Erythroblast (primary cell): Measurements from ENCODE around the gene MCTS1.
"Not testable (repeated sequence)": the region's sequence is repeated elsewhere in the genome, so short reads cannot be mapped to it uniquely, and the experiment has no call there.

Source experiments
- DNase-seq, 2 experiments: peaks; one replicate each; lab custom pipeline; 2025; lab: John Stamatoyannopoulos, UW
- GATA1 ChIP-seq: IDR thresholded peaks from 2 replicates; pipeline ENCODE4 v1.6.1; 2011; ENCODE audit warnings: low read depth, mild to moderate bottlenecking, control low read depth, low read length, moderate library complexity
- POLR2A ChIP-seq: IDR thresholded peaks from 2 replicates; pipeline ENCODE4 v1.6.1; 2011; ENCODE audit warnings: mild to moderate bottlenecking, low read length

Gene MCTS1, protein sequence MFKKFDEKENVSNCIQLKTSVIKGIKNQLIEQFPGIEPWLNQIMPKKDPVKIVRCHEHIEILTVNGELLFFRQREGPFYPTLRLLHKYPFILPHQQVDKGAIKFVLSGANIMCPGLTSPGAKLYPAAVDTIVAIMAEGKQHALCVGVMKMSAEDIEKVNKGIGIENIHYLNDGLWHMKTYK

DNA sequence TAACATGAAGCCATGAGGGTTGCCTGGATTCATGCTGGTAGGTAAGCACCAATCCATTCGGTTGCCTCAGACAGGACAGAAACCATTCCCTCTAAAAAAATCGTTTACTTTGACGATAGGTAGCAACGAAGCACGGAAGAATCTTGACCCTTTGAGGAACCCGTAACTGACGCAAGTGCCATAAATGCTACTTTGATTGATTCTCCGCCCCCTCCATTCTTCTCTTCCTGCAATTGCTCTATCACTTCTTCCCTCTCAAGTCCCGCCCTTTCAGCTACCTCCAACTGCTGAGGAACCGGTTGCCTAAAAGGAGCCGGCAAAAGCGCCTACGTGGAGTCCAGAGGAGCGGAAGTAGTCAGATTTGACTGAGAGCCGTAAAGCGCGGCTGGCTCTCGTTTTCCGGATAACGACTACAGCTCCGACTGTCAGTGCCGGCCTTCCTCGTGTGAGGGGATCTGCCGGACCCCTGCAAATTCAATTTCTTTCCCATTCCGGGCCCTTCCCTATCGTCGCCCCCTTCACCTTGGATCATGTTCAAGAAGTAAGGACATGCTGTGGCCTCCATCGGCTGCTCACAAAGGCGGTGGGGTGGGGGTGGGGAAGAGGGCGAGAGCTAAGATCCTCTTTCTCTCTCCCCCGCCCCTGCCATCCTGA, at the start of gene MCTS1:
MCTS1 (plus strand) TSS at position 395 of the 654 bp plus-strand sequence; CDS start at position 531, 136 bp downstream.
- peak; percentile 87 to 90 for DNase-seq
- TF ChIP-seq GATA1 (no peak), POLR2A (peak; percentile 72)

DNA sequence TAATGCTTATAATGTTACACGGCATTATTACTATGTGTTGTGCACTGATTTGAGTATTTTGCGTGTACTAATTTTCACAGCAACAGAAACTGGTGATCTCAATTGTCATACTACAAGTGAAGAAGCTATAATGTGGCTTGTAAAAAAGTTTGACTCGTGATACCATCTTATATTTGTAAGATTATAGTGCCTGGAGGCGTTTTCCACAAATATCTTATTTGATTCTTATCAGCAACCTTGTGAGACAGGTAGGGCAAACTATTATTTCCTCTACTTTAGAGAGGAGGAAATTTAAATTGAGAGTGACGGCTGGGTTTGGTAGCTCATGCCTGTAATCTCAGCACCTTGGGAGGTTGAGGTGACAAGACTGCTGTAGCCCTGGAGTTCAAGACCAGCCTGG, 47.6 kb upstream of the MCTS1 start:
- no peak for DNase-seq
- TF ChIP-seq GATA1 (no peak), POLR2A (no peak)

DNA sequence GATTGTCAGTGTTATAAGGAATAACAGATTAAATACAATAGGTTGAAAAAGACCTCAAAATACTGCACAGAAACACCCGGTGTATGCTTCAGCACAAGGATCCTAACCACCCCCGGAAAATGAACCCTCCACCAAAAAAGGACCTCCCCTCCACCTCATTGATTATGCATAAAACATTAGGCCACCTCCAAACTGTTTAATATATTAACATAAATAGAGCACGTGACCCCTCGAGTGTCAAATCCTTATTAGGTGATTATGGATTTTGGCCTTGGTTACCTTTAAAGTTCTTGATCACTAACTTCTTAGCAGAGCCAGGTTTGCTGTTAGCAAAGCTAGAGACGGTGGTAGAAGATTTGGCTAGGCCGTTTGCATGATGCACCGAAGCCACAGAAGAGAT, 44.1 kb upstream of the MCTS1 start:
- no peak for TF ChIP-seq GATA1
- TF ChIP-seq POLR2A: no peak

DNA sequence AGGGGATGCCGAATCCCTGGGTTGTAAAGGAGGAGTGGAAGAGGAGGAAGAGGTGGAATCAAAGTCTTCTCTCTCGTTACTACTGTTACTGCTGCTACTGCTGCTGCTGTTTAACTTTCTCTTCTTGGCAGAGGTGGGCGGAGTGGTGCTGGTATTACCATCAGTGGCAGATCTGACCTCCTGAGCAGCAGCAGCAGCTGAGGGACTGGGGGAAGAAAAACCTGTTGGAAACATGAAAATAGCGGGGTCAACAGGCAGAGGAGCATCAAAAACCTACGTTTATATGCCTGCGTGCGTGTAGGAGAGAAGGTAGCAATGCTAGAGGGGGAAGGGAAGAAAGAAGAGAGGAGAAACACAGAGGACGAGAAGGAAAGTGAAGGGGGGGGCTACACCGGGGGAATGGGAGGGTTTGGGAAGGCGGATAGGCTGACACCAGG, 43.5 kb upstream of the MCTS1 start:
- TF ChIP-seq POLR2A (peak; percentile 52), GATA1 (no peak)
- DNase-seq: peak; percentile 62 to 72

More for the DNA sequence above, 44.1 kb upstream of the MCTS1 start:
- DNase-seq: peak in 1 of 2 experiments; percentile 22

DNA sequence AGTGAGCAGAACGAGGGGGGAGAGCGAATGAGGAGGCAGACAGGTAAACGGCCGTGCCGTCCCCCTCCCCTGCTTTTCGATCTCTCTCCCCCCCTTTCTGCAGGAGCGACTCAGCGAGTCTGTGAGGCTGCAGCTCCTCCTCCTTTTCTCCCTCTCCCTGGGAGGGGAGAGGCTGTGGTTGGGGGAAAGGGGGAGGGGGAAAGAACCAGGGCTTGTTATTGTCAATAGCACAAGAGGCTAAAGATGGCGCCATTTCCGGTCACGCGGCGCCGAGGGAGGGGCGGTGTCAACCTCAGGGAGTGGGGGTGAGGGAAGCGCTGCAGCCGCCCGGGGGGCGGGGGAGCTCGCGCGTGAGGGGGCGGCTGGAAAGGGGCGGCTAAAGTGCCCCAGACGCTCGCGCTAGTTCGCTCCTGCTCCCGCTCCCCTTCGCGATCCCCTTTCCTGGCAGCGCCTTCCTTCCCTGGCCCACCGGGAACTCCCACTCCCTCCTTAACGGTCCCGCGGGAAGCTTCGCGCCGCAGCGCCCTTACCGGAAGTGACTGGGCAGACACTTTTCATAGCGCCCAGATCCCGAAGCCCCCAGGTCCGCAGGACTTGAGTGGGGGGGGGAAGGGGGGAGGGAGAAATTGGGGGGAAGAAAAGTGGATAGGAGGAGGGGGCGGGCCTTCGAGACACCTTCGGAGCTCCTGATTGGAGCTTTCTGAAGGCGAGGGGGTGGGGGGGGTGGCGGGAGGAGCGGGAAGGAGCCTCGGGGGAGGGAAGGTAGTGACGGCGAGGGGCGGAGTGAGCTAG, 42.9 kb upstream of the MCTS1 start, which contains the start of gene CUL4B:
CUL4B (minus strand) TSS at position 121 of the 792 bp plus-strand sequence. CDS start 324 bp downstream, outside the sequence.
- peak; percentile 92 to 93 for DNase-seq
- TF ChIP-seq POLR2A (no peak), GATA1 (no peak)

DNA sequence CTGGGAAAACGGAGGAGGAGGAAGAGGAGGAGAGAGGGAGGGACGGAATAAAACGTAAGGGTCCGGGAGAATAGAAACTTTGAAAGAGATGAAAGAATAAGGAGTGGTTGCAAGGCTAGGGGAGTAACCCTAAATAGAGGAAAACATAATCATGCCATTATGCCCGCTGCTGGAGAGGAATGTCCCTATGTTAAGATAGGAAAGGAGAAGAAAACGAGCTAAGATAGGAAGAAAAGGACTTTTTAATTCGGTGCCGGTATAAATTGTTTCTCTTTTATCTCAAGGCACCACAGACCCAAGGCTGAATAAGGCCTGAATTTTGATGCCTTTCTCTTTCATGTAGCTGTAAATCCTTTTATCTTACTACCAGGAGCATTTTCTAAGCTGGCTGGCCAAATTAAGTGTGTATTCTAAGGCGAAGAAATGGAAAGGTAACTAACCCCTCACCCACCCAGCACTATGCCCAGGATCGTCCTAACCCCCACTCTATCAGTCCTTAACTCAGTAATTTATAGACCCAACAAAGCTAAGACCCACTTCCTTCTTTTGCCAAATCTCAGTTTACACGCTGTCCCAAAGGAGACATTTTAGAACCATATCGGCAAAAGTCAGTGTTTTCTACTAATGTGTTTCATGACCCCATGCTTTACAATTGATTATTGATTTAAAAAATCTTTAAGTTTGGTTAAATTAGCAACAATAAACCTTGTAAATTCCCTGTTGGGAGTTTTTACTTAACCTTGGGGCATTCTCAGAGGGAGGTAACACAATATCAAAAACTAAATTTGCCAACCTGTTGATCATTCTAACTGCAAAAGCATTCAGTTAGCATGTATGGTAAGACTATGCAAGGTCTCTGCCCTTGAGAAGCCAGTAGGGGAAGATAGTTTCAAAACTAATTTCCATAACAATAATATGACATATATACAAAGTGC, 42.0 kb upstream of the MCTS1 start:
- peak in 1 of 2 experiments; percentile 26 for DNase-seq
- TF ChIP-seq POLR2A (peak; percentile 49), GATA1 (no peak)

DNA sequence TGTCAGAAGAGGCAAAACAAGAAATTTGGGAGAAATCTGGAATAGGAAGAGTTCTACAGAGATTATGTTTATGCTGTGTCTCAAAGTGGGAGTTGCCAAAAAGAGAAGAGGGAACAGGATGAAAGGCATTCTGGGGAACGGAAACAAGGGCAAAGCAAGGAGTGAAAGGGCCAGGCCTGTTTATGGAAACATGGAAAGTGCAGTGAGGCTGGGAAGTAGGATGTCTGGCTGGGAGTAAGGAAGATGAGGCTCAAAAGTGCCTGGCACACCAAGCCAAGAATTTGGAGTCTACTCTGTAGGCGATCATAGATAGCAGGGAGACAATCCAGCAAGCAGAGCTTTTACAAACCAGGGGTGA, 41.4 kb upstream of the MCTS1 start:
- TF ChIP-seq GATA1 (no peak), POLR2A (no peak)
- peak in 1 of 2 experiments; percentile 7 for DNase-seq

DNA sequence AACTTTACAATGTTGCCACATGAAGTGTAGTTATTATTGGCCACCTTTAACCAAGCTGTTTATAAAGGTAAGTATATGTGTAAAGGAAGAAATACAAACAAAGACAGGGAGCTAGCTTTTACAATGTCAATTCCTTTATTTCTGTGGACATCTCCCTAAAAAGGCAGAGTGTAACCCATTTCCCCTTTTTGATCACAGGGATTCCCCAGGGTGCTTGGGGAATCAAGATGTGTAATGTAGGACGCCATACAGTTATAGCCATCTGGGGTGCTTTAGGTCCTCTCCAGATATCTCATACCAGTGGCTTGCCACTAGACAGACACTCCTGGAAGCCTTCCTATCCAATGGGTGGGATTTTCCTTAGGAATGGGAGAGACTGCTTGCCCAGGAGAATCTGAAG, 39.0 kb upstream of the MCTS1 start:
- no peak for TF ChIP-seq GATA1
- TF ChIP-seq POLR2A: no peak
- no peak for DNase-seq

DNA sequence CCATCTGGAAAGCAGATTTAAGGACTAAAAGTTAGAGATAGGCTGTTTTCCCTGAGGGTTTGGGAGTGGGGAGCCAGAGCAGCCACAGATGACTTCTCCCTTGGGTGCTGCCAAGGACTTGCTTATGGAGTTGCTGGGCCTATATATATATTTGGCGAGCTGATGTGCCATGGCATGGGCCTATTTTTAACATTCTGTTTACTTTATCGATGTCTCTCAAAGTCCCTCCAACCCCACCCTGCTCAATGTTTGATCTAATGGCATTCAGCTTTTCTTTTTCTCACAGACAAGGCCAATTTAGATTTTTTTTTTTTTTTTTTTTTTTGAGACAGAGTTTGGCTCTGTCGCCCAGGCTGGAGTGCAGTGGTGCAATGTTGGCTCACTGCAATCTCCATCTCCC, 37.1 kb upstream of the MCTS1 start:
- TF ChIP-seq POLR2A (no peak), GATA1 (no peak)

DNA sequence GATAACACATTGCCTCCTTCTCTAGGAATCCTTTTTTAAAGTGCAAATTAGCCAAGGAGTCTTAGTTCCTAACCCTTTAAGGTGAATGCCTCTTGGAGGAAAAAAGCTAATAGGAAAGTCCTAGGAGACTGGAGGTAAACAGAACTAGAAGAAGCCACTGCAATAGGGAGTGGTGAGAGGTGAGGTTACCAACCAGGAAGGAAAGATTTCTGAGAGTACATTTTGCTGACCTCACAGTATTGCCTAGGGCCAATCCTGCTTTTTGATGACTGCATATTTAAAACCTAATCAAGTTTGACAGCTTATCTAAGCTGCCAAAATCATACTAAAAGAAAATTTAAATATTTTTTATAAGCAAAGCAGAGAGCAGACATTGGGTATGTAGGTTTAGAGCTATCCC, 35.9 kb upstream of the MCTS1 start:
- DNase-seq: peak in 1 of 2 experiments; percentile 22
- TF ChIP-seq POLR2A (no peak), GATA1 (no peak)

More for the DNA sequence above, 37.1 kb upstream of the MCTS1 start:
- DNase-seq: no peak

DNA sequence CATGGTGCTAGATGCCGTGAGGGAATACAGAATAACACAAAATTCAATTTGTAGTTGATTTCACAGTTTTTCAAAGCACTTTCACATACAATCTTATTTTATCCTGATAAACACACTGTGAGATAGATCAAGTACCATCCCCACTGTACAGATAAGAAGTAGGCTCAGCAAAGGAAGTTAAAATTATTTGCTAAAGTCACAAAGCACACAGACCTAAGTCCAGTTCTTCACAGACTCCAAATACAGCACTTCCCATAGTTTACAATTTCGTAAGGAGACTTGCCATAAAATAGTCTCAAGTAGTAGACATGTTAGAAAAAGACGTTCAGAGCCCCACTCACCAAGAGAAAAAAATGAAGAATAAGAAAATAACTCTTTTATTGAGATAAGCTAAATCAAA, 35.3 kb upstream of the MCTS1 start:
- DNase-seq: no peak
- TF ChIP-seq POLR2A (no peak), GATA1 (no peak)

DNA sequence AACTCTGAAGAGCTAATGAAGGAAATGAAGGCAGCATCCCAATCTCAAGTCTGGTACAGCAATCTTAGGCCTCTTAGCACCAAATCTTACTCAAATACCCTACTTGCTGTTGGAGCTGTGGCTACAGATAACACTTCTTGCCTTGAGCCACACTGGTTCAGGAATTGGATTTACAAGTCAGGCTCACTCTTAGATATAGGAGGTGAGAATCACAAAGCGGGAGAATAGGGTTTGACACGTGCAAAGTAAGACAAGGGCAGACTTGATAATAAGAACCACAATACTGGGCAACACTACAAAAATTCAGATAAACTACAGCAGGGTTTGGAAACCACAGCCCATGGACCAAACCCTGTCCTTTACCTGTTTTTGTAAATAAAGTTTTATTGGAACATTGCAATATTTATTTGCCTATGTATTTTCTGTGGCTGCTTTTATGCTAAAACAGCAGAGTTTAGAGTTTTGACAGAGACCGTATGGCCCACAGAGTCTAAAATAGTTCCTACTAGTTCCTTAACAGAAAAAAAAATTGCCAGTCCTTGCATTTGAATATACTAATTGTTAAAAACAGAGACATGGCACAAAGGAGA, 33.8 kb upstream of the MCTS1 start:
- TF ChIP-seq POLR2A (no peak), GATA1 (no peak)
- DNase-seq: peak in 1 of 2 experiments; percentile 49

DNA sequence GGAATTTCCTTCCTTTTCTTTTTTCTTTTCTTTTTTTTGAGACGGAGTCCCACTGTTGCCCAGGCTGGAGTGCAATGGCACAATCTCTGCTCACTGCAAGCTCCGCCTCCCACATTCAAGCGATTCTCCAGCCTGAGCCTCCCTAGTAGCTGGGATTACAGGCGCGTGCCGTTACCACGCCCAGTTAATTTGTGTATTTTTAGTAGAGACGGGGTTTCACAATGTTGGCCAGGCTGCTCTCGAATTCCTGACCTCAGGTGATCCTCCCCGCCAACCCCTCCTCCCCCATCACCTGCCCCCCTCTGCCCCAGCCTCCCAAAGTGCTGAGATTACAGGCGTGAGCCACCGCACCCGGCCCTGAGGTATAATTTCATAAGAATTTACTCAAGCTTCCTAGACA, 30.1 kb upstream of the MCTS1 start:
- not testable (repeated sequence) for DNase-seq
